PC-9 (cell line): ENCODE measurements around the gene KIF6. TPM values are rescaled to one million over a fixed set of nuclear protein-coding genes. Genes with fewer than 3 reads are reported as not detected.

Experiments
- BruUV-seq: library from RNA; stranded (reverse); fragments of 400-500 nt; replicated peaks from 2 replicates; lab custom pipeline; 2021; lab: Mats Ljungman, UMichigan
- CTCF ChIA-PET: fragments of 300-600 bp; sonication (Branson Sonifier 250); formaldehyde crosslinking; loops from one replicate; lab custom pipeline; 2022; ENCODE audit warnings: antibody characterized with exemption; lab: Charles Lee
- POLR2A ChIA-PET: fragments of 300-600 bp; sonication (Branson Sonifier 250); formaldehyde crosslinking; loops from one replicate; lab custom pipeline; 2022; ENCODE audit warnings: antibody characterized with exemption; ENCODE audit not compliant: unreplicated experiment; lab: Charles Lee
- DNase-seq, 2 experiments: peaks; one replicate each; pipeline versions ENCODE4 v3.0.0 to v3.0.0-alpha.2; 2015 to 2022; ENCODE audit warnings: mixed read lengths in 1 of 2
- H2AFZ ChIP-seq: fragments of 200-600 bp; sonication (generic); 2 replicates; pipeline ENCODE4 v1.8.1; 2017; ENCODE audit warnings: antibody characterized with exemption
- H3F3A ChIP-seq: fragments of 200-600 bp; sonication (generic); 2 replicates; pipeline ENCODE4 v1.8.1; 2017; ENCODE audit warnings: antibody characterized with exemption, mild to moderate bottlenecking, low read depth; ENCODE audit not compliant: insufficient read depth
- H3K27ac ChIP-seq: fragments of 200-600 bp; sonication (generic); 2 replicates; pipeline ENCODE4 v1.6.1; 2016; ENCODE audit warnings: mixed run types
- H3K27me3 ChIP-seq: fragments of 200-600 bp; sonication (generic); 2 replicates; pipeline ENCODE4 v1.6.1; 2016; ENCODE audit warnings: low read depth, mixed run types; ENCODE audit not compliant: insufficient read depth
- H3K36me3 ChIP-seq: fragments of 200-600 bp; sonication (generic); 2 replicates; pipeline ENCODE4 v1.6.1; 2016; ENCODE audit warnings: low read depth, mixed run types
- H3K4me1 ChIP-seq: fragments of 200-600 bp; sonication (generic); replicated peaks from 2 replicates; pipeline ENCODE4 v1.6.1; 2016; ENCODE audit warnings: mixed run types; ENCODE audit not compliant: insufficient read depth
- H3K4me2 ChIP-seq: fragments of 200-600 bp; sonication (generic); 2 replicates; pipeline ENCODE4 v1.6.1; 2017; ENCODE audit warnings: mixed run types
- H3K4me3 ChIP-seq: fragments of 200-600 bp; sonication (generic); 2 replicates; pipeline ENCODE4 v1.6.1; 2016; ENCODE audit warnings: mixed run types
- H3K79me2 ChIP-seq: fragments of 200-600 bp; sonication (generic); 2 replicates; pipeline ENCODE4 v1.6.1; 2017; ENCODE audit warnings: low read depth, mixed run types
- H3K9me2 ChIP-seq: fragments of 200-600 bp; sonication (generic); 2 replicates; pipeline ENCODE4 v1.8.1; 2017; ENCODE audit warnings: mild to moderate bottlenecking; ENCODE audit not compliant: insufficient read depth
- H3K9me3 ChIP-seq: fragments of 200-600 bp; sonication (generic); 2 replicates; pipeline ENCODE4 v1.8.1; 2016; ENCODE audit warnings: low read depth; ENCODE audit not compliant: insufficient read depth
- H4K20me1 ChIP-seq: fragments of 200-600 bp; sonication (generic); 2 replicates; pipeline ENCODE4 v1.8.1; 2017; ENCODE audit not compliant: insufficient read depth
- EZH2 ChIP-seq: fragments of 200-600 bp; sonication (generic); IDR thresholded peaks from 2 replicates; pipeline ENCODE4 v1.8.0; 2017; ENCODE audit warnings: antibody characterized with exemption, low read depth
- intact Hi-C: fragments of 100-400 bp; cut with micrococcal nuclease; formaldehyde crosslinking; loops from one replicate; pipeline ENCODE4 v1.10.0; 2022; ENCODE audit not compliant: unreplicated experiment
- total RNA-seq: library from RNA; stranded (reverse); gene quantifications from 2 replicates; pipeline ENCODE4 v1.2.3, GENCODE V29; 2021
- TF ChIP-seq, protein P1 (sequence below): fragments of 200-600 bp; sonication (generic); conservative IDR thresholded peaks from 2 replicates; pipeline ENCODE4 v1.6.1; 2017; ENCODE audit warnings: mixed run types, antibody characterized with exemption, mild to moderate bottlenecking, moderate library complexity

The KIF6 gene
- total RNA-seq, 1 experiment from 2014 or later, result not detected

DNA sequence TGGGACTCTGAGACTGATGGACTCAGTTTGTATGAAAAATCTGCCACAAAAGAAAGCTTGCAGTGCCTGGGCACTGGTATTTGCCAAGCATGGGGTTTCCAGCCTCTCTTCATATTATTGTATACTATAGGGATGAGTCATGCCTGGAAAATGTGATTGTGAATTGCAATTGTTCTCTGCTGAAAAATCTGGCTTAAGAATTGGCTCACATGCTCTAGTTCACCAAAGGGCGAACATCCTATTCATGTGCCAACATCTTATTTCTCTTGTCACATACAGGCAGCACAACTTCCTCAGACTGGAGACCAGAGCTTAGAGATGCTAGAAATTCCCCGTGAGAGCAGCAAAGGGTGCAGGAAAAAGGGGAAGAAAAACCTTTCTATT, 299.1 kb downstream of the KIF6 start:
- Histone ChIP-seq H3K4me1 (no peaks in the 10 kb centered on the region; the same call in 1 of the 2 replicates), H3K27ac (no peak overlapping the region), H3K79me2 (no peaks in the 10 kb centered on the region), H3K27me3 (no peaks in the 10 kb centered on the region; the same call in 1 of the 2 replicates), H3K9me3 (no peaks in the 10 kb centered on the region; the same call in 1 of the 2 replicates), H3K4me2 (peak overlapping the region; percentile 3; the same call in 1 of the 2 replicates), H3K9me2 (no peaks in the 10 kb centered on the region), H3K36me3 (no peaks in the 10 kb centered on the region), H4K20me1 (no peaks in the 10 kb centered on the region), H3F3A (no peaks in the 10 kb centered on the region), H2AFZ (no peak overlapping the region), H3K4me3 (no peak overlapping the region)
- intact Hi-C loops, result no loop called here
- POLR2A ChIA-PET, result no interaction called here
- CTCF ChIA-PET, result no interaction called here
- no TSS peak for BruUV-seq
- peak; percentile 27 to 37 for DNase-seq
- TF ChIP-seq, protein P1, sequence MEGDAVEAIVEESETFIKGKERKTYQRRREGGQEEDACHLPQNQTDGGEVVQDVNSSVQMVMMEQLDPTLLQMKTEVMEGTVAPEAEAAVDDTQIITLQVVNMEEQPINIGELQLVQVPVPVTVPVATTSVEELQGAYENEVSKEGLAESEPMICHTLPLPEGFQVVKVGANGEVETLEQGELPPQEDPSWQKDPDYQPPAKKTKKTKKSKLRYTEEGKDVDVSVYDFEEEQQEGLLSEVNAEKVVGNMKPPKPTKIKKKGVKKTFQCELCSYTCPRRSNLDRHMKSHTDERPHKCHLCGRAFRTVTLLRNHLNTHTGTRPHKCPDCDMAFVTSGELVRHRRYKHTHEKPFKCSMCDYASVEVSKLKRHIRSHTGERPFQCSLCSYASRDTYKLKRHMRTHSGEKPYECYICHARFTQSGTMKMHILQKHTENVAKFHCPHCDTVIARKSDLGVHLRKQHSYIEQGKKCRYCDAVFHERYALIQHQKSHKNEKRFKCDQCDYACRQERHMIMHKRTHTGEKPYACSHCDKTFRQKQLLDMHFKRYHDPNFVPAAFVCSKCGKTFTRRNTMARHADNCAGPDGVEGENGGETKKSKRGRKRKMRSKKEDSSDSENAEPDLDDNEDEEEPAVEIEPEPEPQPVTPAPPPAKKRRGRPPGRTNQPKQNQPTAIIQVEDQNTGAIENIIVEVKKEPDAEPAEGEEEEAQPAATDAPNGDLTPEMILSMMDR, result no peak
- no peak for TF ChIP-seq EZH2

DNA sequence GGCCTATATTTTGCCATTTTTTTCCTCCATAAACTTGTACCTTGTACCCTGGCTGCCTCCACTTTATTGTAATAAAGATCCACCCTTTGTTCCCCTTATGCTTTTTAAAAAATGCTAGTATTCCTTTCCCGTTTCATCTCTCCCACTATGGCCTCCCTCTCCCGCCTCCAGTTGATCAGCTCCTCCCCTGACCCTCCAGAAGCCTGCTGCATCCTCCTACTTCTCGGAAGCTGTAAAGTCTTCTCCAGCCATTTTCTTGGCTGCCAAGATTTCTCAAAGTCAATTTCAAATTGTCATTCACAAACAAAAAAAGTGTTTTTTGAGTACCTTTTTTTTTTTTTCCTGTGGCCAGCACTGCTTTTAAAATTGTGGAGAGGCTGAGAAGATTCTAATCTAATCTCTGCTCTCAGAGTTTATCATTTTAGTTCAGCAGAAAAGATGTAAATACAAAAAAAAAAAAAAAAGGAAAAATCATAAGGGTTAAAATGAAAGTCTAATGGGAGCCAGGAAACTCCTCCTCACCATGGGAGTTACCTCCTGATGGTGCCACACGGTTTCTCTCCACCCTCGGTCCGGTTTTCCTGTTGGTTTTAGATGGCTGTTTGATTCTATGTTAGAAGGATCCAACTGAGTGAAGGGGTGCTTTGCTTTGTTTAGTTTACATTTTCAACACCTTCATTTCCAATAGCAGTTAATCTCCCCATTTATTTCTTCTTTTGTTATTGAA, 299.7 kb downstream of the KIF6 start:
- Histone ChIP-seq H4K20me1 (no peaks in the 10 kb centered on the region), H3K9me2 (no peaks in the 10 kb centered on the region), H3F3A (no peaks in the 10 kb centered on the region), H3K4me2 (peak overlapping the region; percentile 3; the same call in 1 of the 2 replicates), H2AFZ (no peak overlapping the region), H3K27me3 (no peaks in the 10 kb centered on the region; the same call in 1 of the 2 replicates), H3K4me3 (no peak overlapping the region), H3K36me3 (no peaks in the 10 kb centered on the region), H3K4me1 (no peaks in the 10 kb centered on the region), H3K79me2 (no peaks in the 10 kb centered on the region), H3K27ac (no peak overlapping the region), H3K9me3 (no peaks in the 10 kb centered on the region; the same call in 1 of the 2 replicates)
- ChIA-PET CTCF (no interaction called here), POLR2A (no interaction called here)
- BruUV-seq, result no TSS peak
- intact Hi-C loops, result no loop called here
- DNase-seq, result no peak
- TF ChIP-seq, protein P1, result no peak
- no peak for TF ChIP-seq EZH2

DNA sequence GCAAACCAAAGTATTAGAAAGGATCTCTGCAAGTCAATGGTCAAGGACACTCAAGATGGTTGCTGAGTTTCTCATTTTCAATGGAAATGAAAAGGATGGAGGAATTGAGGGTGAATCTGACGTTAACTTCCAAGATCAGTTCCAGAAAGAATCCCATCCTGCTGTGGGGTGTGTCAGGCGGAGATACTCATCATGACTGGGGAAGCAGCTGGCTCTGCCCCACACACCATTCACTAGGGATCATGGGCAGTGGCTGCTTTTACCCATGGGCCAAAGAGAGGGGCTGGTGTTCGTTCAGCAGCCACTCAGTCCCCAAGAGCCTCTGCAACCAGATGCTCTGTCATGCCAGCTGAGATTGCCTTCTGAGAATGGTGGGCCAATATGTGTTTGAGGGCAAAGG, 300.4 kb downstream of the KIF6 start:
- intact Hi-C loops, result no loop called here
- Histone ChIP-seq H4K20me1 (no peaks in the 10 kb centered on the region), H3K27me3 (no peaks in the 10 kb centered on the region; the same call in 1 of the 2 replicates), H3K27ac (no peak overlapping the region), H3K9me2 (no peaks in the 10 kb centered on the region), H3K4me2 (no peak overlapping the region), H3K9me3 (no peaks in the 10 kb centered on the region; the same call in 1 of the 2 replicates), H3K79me2 (no peaks in the 10 kb centered on the region), H3K4me1 (no peaks in the 10 kb centered on the region), H2AFZ (no peak overlapping the region), H3F3A (no peaks in the 10 kb centered on the region), H3K4me3 (no peak overlapping the region), H3K36me3 (no peaks in the 10 kb centered on the region)
- TF ChIP-seq EZH2, result no peak
- TF ChIP-seq, protein P1, result no peak
- ChIA-PET POLR2A (no interaction called here), CTCF (no interaction called here)
- BruUV-seq, result no TSS peak
- no peak for DNase-seq
